HPDE6-E6E7 (cell line): ENCODE measurements around the gene ONECUT1.

Experiments used
- DNase-seq: peaks from one replicate; pipeline ENCODE4 v3.0.0; 2011; ENCODE audit warnings: missing footprints; ENCODE audit errors: extremely low spot score

The ONECUT1 gene

DNA sequence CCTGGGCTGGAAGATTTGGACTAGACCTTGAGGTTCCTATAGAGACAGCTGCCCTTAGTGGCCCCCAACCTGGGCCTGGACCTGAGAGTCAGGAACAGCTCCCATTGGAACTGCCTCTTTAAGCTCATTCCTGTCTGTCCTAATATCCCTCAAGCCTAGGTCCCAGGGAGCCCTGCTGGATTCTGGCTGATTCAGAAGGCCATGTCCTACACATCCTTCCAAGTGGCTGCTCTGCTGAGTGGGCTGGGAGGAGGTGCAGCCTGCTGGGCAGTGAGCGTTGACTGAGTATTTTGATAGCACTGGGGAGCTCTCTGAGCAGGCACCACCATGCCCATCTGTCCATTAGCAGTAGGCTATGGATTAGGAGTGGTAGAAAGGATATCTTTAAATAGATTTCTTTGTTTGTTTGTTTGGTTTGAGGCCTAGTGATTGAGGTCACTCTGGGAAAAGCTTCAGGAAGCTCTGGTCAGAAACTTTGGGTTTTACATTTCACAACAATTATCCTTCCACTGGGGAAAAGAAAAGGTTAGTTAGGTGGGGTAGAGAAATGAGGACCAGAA lies 56.4 kb downstream of the ONECUT1 start:
- DNase-seq: no peak

DNA sequence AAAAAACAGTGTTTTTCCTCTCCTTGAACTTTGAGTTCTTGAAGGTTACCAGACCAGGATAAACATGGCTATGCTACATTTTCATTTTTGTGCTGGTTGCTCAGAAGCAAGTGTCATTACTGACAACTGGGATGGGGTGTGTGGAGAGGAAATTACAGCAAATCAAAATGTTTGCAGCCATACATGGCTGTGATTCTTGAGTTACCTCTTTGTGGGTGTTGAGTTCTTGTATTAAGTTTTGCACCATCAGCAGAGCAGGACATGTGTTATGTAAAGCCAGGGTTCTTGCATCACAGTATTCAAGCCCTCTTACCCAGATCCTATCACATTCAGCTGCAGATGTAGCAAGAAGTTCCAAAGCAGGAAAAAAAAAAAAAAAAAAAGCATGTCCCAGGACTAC lies 57.0 kb downstream of the ONECUT1 start:
- DNase-seq: no peak

- DNase-seq: no peak
Observed at GRCh38 chr15:52732551-52732950, 57.6 kb downstream of the ONECUT1 start.

GRCh38 chr15:52731732-52732470 lies 58.2 kb downstream of the ONECUT1 start:
- DNase-seq: no peak

DNA sequence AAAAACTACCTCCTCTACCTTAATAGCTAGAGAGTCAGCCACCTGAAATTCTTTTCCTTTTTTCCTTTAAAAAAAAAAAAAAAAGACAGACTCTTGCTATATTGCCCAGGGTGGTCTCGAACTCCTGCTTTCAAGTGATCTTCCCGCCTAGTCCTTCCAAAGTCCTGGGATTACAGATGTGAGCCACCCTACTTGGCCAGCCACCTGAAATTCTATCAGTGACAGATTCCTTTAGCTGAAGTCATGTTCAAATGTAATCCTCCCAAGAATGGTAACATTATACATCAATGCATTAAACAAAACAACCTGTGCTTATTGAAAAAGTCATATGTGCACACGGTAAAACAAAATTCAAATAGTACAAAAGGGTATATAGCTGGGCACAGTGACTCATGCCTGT lies 59.1 kb downstream of the ONECUT1 start:
- no peak for DNase-seq

DNA sequence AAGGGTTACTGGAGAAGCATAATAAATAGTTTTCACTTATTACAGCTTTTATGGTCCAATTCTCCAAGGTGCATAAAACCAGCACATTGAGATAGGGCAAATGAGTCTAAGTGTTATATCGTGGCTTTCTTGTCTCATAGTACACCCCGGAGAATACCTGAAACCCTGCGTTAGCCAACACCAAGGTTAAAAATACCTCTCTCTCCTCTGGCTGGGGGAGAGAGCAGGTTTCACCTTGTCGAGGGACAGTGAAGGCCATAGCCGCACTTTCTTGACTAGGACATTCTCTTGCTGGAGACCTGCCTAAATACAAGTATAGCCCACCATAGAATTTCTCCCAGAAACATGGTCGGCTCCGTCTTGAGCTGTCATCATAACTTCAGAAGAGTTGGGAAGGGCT lies 59.5 kb downstream of the ONECUT1 start:
- no peak for DNase-seq

DNA sequence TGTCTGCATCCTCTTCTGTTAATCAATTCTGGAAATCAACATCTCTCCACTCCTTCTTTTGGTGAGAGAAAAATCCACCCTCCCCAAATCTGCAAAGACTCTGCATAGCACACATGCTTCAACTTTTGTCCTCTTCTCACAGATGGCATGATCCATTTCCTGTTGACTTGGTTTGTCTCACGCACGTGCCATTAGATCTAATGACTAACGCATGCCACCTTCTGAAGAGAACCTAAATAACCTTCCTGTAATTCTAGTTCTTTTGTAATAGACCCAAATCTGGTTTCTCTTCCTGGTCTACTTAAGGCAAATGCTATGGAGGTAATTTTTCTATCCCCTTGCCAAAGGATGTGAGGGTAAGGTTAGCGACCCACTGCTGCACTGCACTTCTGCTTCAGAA lies 60.0 kb downstream of the ONECUT1 start:
- DNase-seq: peak; percentile 28

- DNase-seq: peak; percentile 40
Observed at GRCh38 chr15:52728899-52729298, 61.2 kb downstream of the ONECUT1 start.

DNA sequence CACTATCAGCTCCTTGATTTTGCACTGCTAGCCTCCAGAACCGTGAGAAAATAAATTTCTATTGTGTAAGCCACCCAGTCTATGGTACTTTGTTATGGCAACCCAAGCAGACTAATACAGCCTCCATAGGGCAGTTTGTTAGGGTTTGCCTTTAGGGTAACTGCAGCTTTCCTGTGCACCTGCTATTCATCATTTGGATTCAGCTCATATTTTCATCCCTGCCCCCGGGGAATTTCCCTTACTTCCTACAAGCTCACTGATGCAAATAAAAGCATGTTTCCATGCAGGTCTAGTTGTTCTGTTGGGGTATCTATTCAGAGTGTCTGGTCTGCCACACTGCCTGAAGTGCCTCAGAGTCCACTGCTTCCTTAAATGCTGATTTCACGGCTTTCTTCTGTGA lies 62.3 kb downstream of the ONECUT1 start:
- no peak for DNase-seq

DNA sequence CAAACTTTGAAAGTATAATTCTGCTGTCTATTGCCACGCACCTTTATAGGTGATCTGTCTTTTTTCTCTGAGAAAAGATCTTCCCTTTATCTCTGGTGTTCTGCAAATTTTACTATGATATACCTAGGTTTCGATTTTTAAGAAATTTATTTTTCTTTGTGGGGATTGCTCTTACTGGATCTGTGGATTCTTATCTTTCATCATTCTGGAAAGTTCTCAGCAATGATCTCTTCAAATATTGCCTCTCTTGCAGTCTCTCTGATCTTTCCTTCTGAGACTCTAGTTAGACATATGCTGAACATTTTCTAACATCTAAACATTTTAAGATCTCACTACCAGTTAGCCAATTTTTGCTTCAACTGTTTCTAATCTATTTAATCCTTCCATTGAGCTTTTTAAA lies 63.9 kb downstream of the ONECUT1 start:
- DNase-seq: no peak

DNA sequence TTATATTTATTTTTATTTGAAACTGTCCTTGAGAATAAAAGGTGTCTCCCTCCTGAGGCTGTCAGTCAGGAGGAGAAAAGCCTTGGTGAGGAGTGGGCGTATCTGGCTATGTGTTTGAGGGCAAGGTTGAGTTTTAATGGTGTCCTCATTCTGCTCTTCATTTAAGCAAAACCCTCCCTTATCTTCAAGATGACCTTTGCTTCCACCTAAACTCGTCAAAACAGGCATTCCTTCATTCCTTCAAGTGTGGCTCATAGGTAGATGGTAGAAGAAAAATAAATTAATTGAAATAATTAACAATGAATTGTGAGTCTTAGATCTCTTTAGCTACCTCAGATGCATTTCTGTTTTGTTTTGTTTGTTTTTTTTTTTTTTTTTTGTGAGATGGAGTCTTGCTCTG lies 71.6 kb downstream of the ONECUT1 start:
- DNase-seq: no peak

DNA sequence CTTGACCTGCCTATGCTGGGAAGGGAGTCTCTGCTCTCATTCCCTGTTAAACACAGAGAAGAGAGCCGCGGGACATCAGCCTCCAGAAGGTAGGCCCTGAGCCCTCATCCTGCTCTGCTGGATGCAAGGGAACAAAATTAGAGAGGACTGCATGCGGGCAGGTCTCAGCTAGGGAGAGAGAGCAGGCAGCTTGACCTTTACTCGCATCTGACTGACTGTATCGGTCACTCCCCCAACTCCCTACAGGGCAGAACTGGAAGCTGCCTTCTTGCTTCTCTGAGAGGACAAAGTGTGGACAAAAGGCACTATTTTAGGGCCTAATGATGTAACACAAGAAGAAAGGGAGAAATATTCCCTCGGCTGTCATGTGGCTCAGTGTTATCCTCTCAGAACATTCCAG lies 72.2 kb downstream of the ONECUT1 start:
- no peak for DNase-seq

DNA sequence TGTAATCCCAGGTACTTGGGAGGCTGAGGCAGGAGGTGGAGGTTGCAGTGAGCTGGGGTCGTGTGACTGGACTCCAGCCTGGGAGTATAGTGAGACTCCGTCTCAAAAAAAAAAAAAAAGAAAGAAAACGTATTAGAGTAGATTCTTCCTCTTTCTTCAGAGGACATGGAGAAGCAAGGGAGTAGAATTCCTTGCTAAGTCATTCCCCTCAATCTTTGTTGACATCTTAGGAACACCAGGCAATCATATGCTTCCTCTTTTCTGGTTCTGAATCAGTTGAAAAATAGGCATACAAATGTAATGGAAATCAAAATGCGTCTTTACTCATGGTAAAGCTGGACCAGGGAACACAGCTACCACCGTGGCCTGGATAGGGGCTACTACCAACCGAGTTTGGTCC lies 72.7 kb downstream of the ONECUT1 start:
- DNase-seq: no peak

GRCh38 chr15:52716536-52716935 lies 73.6 kb downstream of the ONECUT1 start:
- no peak for DNase-seq

DNA sequence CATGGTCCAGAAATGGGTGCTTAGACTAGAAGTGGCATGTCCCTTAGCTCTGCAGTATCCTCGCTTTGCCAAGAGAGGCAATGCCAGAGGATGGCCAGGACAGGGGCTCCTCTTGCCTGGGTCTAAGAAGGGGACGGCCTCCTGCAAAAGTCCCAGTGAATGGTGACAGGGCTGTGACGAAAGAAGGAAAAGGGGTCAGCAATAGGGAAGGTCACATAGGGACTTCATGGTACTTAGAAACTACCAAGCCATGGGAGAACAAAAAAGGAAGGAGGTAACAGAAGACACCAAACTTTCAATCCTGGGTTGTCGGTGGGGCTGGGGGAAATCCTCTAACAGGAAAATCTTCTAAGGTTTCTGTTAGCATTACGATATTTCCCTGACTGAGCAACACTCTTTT lies 74.7 kb downstream of the ONECUT1 start:
- no peak for DNase-seq

DNA sequence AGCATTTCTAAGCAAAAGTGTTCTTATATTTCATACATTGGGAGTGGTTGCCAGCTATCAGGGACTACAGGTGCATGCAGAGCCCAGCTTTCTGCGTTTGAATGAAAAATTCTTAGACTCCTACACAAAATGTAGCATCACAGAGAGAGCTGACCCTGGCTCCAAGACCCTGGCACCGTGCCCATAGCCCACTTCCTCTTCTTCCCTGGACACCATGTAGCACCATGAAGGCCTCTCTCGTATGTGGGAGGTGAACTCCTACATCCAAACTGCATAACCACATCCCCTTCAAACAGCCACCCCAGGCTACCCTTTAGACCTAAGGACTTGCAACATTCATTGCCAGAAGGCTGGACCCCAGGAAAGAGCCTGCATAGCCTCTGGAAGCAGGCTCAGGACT lies 75.2 kb downstream of the ONECUT1 start:
- DNase-seq: no peak

DNA sequence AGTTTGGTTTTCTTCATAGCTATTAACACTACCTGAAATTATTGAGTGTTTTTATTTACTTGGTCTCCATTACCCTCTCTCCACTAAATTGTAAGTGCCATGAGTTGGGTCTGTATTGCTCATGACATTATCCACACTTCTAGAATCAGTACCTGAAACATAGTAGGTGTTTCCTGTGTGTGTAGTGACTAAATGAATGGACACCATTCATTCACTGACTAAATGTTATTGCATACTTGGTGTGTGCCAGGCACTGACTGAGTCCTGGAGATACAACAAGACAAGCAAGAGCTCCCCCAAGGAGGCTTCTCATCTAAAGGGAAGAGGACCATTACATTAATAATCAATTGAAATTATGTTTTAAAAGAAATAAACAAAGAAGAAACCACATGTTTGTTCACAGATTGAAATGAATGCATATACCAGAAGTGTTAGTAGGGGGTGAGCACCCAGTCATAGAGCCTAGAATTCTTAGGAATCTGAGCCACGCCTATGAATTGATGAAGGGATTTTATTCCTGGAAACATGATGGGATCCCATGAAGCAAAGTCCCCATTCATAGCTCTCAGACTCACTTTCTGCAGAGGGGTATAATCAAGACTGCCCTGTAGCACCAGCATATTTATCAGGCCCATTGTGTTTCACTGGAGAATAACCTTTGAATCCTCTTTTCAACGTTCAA lies 79.3 kb downstream of the ONECUT1 start:
- DNase-seq: no peak

DNA sequence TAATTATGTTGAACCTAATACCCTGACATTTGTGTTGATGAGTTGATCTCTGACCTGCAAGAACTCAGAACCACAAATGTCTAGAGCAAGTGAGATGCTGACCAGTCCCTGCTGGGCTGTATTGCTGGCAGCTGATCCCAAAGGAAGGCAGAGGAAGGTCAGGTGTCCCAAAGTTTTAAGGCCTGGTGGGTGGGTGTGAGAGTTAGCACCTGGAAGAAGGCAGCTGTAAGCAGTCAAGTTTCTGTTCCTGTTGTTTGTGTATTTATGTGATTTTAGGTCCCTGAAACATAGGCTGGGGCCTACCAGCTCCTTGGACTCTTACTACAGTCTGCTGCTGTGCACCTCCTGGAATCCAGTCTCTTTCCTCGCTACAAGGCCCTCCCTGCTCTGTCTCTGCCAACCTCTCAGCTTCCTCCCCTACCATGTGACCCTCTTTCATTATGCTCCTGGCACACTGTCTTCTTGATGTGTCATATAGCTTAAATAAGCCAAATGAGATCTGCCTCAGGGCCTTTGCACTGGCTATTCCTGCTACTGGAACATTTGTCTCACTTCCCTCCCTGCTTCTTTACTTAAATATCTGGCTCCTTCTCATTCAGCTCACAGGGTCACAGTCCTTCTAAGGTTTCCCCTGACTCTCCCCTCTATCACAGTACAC lies 80.0 kb downstream of the ONECUT1 start:
- no peak for DNase-seq

DNA sequence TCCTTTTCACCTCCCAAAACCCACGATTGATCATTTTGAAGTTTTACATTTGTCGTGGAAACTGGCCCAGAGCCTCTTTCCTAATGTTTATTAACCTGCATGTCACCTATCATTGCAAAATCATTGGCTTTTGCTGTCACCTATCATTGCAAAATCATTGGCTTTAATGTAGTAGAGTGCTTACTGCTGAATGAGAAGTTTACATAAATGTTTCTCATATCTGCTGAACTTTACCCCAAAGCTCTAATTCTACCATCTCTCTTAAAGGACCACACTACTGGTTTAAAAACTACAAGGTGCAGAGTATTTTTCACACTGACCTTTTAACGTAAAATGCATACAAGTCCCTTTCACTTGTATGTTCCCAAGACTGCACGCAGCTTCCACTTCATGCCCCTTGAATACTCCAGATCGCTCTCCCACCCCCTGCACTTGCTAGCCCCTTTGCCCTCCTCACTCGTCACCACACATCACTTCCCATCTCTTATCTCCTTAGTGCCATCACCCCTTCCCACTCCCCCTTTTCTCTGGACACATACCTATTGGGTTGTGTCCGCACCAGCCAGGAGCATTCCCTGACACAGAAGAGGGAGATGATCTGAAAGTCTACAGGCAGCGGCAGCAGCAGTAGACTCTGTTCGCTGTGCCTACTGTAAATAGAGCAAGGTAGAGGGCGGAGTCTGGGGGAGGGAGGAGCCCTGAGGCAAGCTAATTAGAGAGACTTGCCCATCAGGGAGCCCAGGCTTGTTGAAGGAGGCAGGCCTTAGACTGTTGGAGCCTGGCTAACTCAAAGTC lies 80.8 kb downstream of the ONECUT1 start:
- no peak for DNase-seq
